Measurements from ENCODE around the gene SLC25A24.

Gene SLC25A24

GRCh38 chr1:108190686-108191416 is 9.3 kb downstream of the SLC25A24 start:
- Histone ChIP-seq H3K36me3 (ENCODE audit: insufficient read depth, low read length) (peaks cover 31% of the 10 kb centered on the region), H3K79me2 (ENCODE audit: insufficient read depth, low read length) (peaks cover 32% of the 10 kb centered on the region)
- ATAC-seq (ENCODE audit: insufficient read depth, low read depth) = no peak

DNA sequence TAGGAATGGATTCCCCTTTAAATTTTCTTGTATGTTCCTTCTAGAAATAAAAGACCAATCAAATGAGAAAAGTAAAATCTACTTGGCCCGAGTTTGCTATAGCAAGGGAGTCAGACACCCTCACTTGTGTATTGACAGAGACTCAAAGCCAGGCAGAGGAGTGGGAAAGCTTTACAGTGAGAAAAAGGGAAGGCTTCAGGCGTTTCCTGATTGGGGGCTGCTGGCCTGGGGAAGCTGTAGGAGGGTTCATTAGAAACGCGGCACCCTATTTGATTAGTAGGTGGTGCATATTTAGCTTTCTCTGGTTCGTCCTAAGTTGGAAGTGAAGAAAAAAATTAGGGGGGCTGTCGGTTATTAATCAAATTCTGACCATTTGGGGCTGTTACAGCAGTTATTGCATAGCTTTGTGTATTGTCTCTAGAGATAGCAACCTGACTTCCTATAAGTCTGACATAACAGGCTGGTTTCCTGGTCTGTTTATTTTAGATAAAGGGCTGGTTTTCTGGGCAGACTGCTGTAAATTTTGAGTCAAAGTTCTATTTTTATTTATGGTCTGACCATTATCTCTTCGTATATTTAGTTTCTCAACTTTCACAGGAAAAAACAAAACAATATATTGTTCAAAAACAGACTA is 10.0 kb downstream of the SLC25A24 start:
- peaks cover 29% of the 10 kb centered on the region for H3K79me2 ChIP-seq (ENCODE audit: insufficient read depth, low read length)
- no peaks in the 10 kb centered on the region for H3K4me1 ChIP-seq (ENCODE audit: insufficient read depth, low read length)
- peaks cover 25% of the 10 kb centered on the region for H3K36me3 ChIP-seq (ENCODE audit: insufficient read depth, low read length)
- DNase-seq (no peak), ATAC-seq (ENCODE audit: insufficient read depth, low read depth) (no peak)
- H3K9ac ChIP-seq (ENCODE audit: low read depth, low read length) = no peak overlapping the region
- no peaks in the 10 kb centered on the region for H3K27me3 ChIP-seq (ENCODE audit: insufficient read depth, low read length, poor library complexity)
- no peak overlapping the region for H2AFZ ChIP-seq (ENCODE audit: low read depth, low read length)
- no peak overlapping the region for H3K27ac ChIP-seq (ENCODE audit: low read length)
- H4K20me1 ChIP-seq (ENCODE audit: insufficient read depth, low read length) = no peaks in the 10 kb centered on the region
- no peak for TF ChIP-seq EZH2 (IDR thresholded peaks at IDR 0.05; ENCODE audit: borderline replicate concordance, low read depth, low read length, severe bottlenecking)
- TF ChIP-seq, protein P1, sequence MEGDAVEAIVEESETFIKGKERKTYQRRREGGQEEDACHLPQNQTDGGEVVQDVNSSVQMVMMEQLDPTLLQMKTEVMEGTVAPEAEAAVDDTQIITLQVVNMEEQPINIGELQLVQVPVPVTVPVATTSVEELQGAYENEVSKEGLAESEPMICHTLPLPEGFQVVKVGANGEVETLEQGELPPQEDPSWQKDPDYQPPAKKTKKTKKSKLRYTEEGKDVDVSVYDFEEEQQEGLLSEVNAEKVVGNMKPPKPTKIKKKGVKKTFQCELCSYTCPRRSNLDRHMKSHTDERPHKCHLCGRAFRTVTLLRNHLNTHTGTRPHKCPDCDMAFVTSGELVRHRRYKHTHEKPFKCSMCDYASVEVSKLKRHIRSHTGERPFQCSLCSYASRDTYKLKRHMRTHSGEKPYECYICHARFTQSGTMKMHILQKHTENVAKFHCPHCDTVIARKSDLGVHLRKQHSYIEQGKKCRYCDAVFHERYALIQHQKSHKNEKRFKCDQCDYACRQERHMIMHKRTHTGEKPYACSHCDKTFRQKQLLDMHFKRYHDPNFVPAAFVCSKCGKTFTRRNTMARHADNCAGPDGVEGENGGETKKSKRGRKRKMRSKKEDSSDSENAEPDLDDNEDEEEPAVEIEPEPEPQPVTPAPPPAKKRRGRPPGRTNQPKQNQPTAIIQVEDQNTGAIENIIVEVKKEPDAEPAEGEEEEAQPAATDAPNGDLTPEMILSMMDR (IDR thresholded peaks at IDR 0.05; ENCODE audit: borderline replicate concordance, extremely low read depth, low read length, poor library complexity, severe bottlenecking) = no peak
- H3K9me3 ChIP-seq (ENCODE audit: insufficient read depth, low read length, severe bottlenecking) = peaks cover 4% of the 10 kb centered on the region
- no peak overlapping the region for H3K4me2 ChIP-seq (ENCODE audit: insufficient read depth, low read length)
- H3K4me3 ChIP-seq (ENCODE audit: low read depth in 1 of 2, low read length in 2 of 2) = no peak overlapping the region

More at GRCh38 chr1:108190686-108191416, 9.3 kb downstream of the SLC25A24 start:
- Histone ChIP-seq H3K9ac (ENCODE audit: low read depth, low read length) (no peak overlapping the region), H3K27me3 (ENCODE audit: insufficient read depth, low read length, poor library complexity) (no peaks in the 10 kb centered on the region), H3K27ac (ENCODE audit: low read length) (no peak overlapping the region), H3K4me2 (ENCODE audit: insufficient read depth, low read length) (no peak overlapping the region), H3K4me3 (ENCODE audit: low read depth in 1 of 2, low read length in 2 of 2) (no peak overlapping the region), H3K4me1 (ENCODE audit: insufficient read depth, low read length) (no peaks in the 10 kb centered on the region), H2AFZ (ENCODE audit: low read depth, low read length) (no peak overlapping the region), H3K9me3 (ENCODE audit: insufficient read depth, low read length, severe bottlenecking) (peaks cover 4% of the 10 kb centered on the region), H4K20me1 (ENCODE audit: insufficient read depth, low read length) (no peaks in the 10 kb centered on the region)
- TF ChIP-seq EZH2 (IDR thresholded peaks at IDR 0.05; ENCODE audit: borderline replicate concordance, low read depth, low read length, severe bottlenecking) = no peak
- TF ChIP-seq, protein P1 (IDR thresholded peaks at IDR 0.05; ENCODE audit: borderline replicate concordance, extremely low read depth, low read length, poor library complexity, severe bottlenecking) = no peak
- no peak for DNase-seq

GRCh38 chr1:108188801-108189200 is 11.3 kb downstream of the SLC25A24 start:
- Histone ChIP-seq H3K4me1 (ENCODE audit: insufficient read depth, low read length) (no peaks in the 10 kb centered on the region), H3K27ac (ENCODE audit: low read length) (no peak overlapping the region), H3K9me3 (ENCODE audit: insufficient read depth, low read length, severe bottlenecking) (peaks cover 4% of the 10 kb centered on the region), H3K27me3 (ENCODE audit: insufficient read depth, low read length, poor library complexity) (no peaks in the 10 kb centered on the region), H4K20me1 (ENCODE audit: insufficient read depth, low read length) (no peaks in the 10 kb centered on the region), H3K9ac (ENCODE audit: low read depth, low read length) (no peak overlapping the region), H3K79me2 (ENCODE audit: insufficient read depth, low read length) (peaks cover 25% of the 10 kb centered on the region), H3K4me3 (ENCODE audit: low read depth in 1 of 2, low read length in 2 of 2) (no peak overlapping the region), H2AFZ (ENCODE audit: low read depth, low read length) (no peak overlapping the region), H3K36me3 (ENCODE audit: insufficient read depth, low read length) (peaks cover 32% of the 10 kb centered on the region), H3K4me2 (ENCODE audit: insufficient read depth, low read length) (no peak overlapping the region)
- ATAC-seq (ENCODE audit: insufficient read depth, low read depth) = no peak
- DNase-seq = no peak
- TF ChIP-seq, protein P1 (IDR thresholded peaks at IDR 0.05; ENCODE audit: borderline replicate concordance, extremely low read depth, low read length, poor library complexity, severe bottlenecking) = no peak

Measured in DND-41 (cell line).